Glomerular visceral epithelial cell (primary cell): ENCODE results near the gene STYXL1.
A peak's percentile ranks its signal among the peaks of the same experiment; 100 is the strongest.
"Not testable (repeated sequence)": the region's sequence is repeated elsewhere in the genome, so short reads cannot be mapped to it uniquely, and the experiment has no call there.

Experiments
- DNase-seq: peaks from one replicate; pipeline ENCODE4 v3.0.0-alpha.2; 2016; ENCODE audit errors: extremely low spot score

The STYXL1 gene

DNA sequence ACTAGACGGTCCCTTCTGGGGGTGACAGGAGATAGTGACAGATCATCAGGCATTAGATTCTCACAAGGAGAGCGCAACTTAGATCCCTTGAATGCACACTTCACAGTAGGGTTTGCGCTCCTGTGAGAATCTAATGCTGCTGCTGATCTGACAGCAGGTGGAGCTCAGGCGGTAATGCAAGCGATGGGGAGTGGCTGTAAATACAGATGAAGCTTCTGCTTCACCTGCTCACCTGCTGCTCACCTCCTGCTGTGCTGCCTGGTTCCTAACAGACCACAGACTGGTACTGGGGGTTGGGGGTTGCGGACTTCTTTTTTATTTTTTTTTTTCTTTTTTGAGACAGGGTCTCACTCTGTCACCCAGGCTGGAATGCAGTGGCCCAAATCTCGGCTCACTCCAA lies 18.1 kb downstream of the STYXL1 start:
- DNase-seq: not testable (repeated sequence)

DNA sequence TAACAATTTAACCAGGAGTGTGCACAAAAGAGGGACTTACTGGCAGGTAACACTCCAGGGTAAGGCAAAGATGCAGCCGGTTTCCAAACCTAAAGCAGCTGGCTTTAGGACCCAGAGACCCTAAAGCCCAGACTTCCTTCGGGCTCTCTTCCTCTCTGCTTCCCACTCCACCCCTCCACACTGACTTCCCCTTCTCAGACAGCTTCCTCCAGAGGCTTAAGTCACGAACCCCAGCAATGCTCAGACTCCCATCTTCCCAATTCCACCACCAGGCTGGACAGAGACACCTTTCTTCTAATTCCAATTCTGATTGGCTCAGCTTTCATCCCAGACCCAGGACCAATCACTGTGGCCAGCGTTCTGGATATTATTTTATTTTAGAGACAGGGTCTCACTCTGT lies 24.8 kb downstream of the STYXL1 start:
- no peak for DNase-seq

DNA sequence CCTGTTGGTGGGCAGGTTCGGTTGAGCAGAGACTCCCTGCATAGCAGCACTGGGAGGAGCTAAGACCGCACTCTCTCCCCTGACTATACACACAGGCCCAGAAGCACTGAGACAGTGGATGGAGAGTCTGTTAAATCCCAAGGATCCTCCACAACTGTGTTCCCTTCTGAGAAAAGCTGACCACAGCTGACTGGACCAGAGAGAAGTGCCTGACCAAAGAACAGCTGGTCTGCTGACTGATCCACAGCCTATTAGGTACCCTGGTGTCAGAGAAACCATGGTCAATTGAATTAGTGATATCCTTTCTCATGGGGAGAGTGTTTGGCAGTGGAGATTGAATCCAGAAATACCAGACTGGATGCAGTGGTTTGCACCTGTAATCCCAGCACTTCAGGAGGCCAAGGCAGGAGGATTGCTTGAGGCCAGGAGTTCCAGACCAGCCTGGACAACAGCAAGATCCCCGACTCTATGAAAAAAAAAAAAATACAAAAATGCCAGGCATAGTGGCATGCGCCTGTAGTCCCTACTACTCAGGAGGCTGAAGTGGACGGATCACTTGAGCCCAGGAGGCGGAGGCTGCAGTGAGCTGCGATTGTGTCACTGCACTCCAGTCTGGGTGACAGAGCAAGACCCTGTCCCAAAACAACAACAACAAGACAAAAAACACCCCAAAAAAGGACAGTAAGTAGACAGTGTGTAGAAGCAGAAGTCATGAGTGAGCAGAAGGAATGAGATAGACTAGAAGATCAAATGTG lies 25.6 kb downstream of the STYXL1 start:
- no peak for DNase-seq

DNA sequence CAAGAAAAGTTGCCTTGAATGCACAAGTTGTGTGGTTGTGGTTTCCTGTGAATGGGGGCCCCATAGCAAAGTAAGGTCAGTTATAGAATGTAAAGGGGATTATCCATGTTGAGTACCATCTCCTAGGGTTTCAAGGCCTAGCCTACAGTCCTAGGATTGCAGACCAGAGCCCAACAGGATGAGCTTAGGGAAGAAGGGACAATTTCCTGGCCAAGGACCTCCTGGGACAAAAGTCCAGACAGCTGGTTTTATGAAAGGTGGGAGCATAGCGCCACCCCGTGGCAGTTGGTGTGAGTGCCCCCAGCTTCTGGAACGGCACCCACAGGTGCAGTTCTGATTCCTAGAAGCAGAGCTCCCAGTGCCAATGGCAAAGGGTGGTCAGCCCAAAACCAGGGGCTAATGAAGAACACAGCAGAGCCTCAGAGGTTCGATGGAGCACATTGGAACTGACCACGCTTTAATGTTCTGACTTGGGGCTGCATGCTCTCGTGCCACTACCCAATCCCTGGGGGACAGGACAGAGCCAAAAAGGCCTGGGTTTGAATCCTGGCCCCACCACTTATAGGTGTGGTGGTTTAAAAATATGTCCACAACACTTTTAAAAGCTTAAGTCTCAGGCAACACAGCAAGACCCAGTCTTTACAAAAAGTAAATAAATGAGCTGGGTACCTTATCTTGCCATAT lies 27.6 kb downstream of the STYXL1 start:
- peak; percentile 39 for DNase-seq

DNA sequence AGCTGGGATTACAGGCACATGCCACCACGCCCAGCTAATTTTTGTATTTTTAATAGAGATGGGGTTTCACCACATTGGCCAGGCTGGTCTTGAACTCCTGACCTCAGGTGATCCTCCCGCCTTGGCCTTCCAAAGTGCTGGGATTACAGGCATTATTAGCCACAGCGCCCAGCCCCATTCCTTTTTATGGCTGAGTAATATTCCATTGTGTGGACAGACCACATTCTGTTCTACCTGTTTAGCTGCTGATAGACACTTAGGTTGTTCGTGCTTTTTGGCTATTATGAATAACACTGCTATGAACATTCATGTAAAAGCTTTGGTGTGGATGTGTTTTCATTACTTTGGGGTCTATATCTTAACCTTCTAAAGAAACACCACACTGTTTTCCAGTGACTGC lies 29.3 kb downstream of the STYXL1 start:
- not testable (repeated sequence) for DNase-seq

DNA sequence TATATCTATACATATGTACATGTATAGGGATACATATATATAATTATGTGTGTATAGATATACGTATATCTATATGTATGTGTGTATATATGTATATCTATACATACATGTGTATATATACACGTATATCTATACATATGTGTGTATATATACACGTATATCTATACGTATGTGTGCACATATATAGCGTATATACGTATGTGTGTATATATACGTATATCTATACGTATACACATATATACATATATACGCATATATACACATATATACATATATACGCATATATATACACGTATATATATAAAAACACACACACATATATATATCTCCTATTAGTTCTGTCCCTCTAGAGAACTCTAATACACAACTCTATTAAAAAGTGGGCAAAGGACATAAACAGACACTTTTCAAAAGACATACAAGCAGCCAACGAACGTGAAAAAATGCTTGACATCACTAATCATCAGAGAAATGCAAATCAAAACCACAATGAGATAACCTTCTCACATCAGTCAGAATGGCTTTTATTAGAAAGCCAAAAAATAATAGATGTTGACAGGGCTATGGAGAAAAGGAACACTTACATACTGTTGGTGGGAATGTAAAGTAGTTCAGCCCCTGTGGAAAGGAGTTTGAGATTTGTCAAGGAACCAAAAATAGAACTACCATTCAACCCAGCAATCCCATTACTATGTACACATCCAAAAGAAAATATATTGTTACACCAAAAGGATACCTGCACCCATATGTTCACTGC lies 31.4 kb downstream of the STYXL1 start:
- no peak for DNase-seq

DNA sequence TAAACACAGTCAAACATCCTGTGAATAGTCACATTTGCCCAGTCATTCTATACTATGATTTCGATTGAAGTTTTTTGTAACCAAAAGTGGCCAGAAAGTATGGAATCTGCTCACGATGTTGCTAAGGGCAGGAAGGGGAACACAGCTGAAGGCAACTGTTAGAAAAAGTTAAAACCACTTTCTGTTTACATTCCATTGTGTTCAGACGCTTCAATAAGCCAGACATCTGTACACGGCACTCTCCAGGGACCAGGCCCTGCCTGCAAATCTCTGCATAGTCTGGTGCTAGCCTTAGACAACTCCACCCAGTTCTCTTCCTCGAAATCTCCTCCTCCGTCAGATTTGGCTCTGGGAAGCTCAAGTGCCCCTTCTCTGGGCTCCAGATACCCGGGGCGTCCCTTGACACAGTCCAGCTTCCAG lies 36.3 kb downstream of the STYXL1 start:
- DNase-seq: no peak

DNA sequence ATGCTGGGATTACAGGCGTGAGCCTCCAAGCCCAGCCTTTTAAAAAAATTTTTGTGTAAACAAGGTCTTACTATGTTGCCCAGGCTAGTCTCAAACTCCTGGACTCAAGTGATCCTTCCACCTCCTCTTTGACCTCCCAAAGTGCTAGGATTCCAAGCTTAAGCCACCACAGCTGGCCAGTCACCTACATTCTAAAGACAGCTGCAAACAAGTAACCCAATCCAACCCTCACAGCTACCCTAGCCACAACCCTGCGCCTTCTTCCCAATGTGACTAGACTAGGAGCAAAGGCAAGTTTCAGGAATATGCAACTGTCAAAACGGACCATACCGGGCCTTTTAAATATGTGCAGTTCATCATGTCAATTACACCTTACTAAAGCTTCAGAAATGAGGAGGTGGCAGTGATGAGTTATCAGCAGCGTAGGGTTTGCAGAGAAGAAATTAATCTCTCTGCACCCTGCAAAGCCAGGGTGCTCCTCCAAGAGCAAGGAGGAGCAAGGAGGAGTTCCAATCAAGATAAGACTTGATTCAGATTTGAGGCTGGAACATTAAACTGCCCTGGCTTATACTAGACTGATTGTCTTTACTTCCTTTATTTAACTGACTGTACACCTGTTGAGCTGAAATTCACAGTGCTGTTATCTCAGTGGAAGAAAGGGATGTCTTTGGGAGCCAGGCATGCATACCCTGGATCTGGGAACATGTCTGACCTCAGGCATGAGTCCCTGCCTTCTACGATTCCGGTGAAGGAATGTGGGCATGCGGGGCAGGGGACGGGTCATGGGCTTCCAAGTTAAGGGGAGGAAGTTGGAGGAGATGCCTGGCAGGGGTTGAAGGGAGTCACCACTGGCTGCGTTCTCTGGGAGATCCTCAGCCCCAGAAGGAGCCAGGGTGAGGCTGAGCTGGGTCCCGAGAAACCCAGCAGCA lies 37.9 kb downstream of the STYXL1 start:
- DNase-seq: no peak

DNA sequence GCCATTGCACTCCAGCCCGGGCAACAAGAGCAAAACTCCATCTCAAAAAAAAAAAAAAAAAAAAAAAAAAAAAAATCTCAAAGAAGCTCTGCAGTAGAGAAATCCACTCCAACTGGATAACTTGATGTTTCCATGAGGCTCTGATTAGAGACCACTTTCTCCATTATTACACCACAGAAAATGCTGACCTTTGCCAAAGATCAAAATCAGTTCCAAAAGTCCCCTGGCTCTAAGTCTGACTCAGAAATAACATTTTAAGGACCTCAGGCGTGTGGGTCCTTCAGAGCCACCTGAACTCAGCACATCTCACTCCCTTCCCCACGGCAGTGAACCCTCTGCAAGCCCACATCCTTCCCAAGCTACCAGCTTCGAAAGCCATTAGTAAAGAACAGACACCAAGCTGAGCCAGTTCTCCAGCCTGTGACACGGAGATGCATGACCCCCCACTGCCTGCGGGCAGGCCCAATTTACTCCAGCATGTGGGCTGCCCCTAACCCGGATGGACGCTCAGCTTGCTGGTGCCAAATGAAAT lies 39.6 kb downstream of the STYXL1 start:
- no peak for DNase-seq

DNA sequence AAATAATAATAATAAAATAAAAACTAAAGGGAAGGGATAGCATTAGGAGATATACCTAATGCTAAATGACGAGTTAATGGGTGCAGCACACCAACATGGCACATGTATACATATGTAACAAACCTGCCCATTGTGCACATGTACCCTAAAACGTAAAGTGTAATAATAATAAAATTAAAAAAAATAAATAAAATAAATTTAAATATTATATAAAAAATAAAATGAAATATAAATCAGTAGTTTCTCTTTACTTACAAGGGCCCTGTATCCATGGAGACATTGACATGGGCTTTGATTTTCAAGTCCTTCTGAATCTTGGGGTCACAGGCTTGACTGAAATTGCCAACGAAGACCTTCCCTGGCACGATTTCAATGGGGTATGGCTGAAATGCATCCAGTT lies 42.8 kb downstream of the STYXL1 start:
- not testable (repeated sequence) for DNase-seq

DNA sequence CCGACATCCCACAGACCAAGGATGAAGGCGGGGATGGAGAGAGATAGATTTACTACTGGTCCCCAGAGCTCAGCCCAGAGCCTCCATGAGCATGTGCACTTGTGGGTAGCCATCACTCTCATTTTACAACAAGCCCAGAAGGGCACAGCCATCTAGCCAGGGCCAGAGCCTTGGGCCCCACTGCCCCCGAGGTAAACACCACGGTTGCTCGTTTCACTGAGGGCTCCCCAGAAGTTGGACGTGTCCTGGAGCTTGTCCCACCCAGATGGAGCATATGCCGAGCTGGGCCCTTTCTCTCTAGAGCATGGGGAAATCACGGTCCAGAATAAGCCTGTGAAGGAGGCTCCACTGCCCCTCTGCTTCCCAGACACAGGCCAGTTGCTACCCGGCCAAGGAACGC lies 44.4 kb downstream of the STYXL1 start:
- no peak for DNase-seq

DNA sequence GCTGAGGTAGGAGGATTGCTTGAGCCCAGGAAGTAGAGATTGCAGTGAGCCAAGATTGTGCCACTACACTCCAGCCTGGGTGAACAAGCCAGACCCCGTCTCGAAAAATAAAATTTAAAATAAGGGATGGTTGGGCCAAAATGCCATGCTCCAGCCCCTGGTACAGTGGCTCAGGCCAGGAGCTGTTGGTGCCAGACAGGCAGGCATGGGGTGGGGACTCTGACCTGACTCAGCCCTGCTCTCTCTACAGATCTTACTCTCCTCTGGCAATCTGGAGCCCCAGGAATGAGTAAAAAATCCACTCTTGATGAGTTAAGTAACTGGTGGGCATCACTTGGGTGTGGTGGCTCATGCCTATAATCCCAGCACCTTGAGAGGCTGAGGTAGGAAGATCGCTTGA lies 45.0 kb downstream of the STYXL1 start:
- no peak for DNase-seq

DNA sequence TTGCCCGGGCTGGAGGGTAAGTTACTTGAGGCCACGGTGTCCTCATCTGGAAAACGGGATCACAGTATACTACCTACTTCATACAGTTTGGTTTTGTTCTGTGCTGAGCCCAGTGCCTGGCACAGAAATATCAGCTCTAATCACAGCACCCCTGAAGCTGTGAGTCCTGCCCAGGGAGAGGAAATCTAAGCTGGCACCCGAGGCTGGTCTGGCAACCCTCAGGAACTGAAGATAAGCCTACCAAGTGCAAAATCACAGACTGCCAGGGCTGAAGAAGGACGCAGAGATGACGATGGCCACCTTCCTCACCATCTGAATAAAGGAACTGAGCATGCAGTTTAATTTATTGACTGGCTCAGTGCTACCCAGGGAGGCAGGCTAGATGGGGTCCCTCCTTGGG lies 45.7 kb downstream of the STYXL1 start:
- no peak for DNase-seq

DNA sequence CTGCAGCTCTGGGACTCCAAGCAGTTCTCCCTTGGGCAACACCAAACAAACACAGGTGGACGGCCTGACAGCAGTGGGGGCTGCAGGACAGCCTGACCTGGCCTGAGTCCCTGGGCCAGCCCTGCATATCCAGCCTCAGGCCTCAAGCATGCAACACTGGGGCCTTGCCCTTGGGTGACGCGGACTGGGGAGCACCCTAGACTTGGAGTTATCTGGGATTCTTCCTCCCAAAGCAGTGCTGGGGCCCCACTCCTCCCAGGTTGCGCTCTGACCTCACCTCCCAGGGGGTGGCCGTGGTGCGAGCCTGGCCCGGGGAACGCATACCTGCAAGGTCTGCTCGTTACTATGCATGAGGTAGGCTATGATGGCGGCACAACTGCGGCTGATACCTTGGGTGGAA lies 47.2 kb downstream of the STYXL1 start:
- DNase-seq: no peak

DNA sequence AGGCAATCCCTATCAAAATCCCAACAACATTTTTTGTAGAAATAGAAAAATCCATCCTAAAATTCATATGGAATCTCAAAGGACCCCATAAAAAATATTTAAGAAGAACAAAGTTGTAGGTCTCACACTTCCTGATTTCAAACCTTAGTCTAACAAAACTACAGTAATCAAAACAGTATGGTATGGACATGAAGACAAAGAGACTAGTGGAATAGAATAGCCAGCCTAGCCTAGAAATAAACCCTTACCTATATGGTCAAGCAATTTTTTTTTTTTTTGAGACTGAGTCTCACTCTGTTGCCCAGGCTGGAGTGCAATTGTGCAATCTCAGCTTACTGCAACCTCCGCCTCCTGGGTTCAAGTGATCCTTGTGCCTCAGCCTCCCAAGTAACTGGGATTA lies 49.8 kb downstream of the STYXL1 start:
- DNase-seq: no peak

DNA sequence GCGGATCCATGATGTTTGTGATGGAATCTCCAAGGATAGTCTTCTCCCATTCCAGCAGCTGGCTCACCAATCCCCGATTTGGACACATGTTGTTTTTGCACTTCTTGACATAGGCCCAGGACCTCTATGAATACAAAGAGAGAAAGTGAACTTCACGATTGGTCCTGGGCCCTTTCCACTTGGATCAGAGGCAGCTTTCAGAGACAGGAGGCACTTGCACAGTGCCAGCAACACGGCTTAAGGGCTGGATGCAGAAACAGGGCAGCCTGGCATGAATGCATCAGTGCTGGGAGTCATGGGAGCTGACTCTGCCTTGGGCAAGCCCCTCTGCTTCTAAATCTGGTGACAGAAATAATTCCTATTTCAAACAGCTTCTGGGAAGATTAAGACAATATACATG lies 51.3 kb downstream of the STYXL1 start:
- DNase-seq: no peak

DNA sequence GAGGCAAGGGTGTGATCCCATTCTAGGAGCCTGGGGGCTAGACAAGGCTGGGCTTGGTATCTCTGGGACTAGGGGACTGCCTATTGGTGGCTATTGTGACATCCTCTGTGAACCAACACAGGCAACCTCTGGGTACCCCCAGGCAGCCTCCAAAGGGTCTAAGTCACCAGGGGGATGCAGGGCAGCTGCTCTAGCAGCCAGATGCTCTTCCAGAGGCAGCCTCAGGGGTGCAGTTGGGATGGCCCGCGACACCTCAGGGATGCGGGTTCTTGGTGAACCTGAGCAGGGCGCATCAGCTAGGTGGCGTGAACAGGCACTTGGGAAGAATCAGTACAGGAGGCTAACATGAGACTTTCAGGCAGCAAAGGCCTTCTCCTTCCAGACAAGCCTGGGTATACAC lies 51.8 kb downstream of the STYXL1 start:
- DNase-seq: no peak

DNA sequence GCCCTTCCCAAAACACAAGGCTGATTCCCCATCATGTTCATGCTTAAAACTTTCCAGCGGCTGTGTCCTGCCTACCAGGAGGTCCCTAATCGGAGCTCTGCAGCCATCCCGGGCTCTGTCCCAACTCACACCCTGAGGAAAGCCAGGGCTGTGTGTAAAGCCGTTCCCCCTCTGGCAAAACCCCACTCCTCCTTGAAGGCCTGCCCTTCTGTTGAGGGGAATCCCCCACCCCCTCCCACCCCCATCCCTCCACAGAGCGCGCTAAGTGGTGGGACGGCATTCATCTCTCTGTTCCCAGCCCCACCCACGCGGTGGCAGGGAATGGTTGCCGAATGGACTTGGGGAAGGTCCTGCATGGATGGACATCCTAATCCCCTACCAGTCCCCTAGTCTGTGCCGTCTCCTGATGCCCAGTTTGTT lies 52.7 kb downstream of the STYXL1 start:
- DNase-seq: no peak

DNA sequence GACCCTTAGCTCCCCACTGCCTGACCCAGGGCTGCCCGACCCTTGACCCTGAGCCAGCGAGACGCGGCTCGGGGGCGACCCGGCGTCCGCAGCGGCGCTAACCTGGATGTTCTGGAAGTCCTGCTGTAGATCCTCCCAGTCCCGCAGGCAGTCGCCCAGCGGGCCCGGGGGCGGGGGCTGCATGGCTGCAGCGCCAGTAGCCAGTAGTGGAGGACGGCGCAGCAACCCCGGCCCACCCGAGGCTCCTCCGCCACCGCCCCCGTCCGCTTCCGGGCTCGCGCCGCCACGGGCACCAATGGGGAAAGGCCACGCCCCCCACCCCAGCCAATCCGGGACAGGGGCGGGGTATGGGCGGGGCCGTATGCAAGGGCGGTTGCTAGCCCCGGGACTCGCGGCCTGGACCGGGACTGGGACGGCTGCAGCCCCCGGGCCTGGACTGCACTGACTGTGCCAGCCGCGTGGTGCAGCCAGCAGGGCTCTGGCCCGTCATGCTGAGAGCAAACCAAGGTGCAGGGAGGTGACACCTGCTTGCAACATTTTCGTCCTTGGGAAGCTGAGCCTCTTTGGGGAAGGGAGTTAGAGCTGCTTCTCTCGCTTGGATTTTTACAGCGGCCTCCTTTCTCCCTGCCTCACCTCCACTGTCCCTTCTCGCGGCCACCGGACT lies 53.3 kb downstream of the STYXL1 start, which contains the start of gene TMEM120A:
TMEM120A (minus strand) TSS at position 208 of the 664 bp plus-strand sequence; CDS start at position 183, 25 bp downstream.
- DNase-seq: peak; percentile 91

DNA sequence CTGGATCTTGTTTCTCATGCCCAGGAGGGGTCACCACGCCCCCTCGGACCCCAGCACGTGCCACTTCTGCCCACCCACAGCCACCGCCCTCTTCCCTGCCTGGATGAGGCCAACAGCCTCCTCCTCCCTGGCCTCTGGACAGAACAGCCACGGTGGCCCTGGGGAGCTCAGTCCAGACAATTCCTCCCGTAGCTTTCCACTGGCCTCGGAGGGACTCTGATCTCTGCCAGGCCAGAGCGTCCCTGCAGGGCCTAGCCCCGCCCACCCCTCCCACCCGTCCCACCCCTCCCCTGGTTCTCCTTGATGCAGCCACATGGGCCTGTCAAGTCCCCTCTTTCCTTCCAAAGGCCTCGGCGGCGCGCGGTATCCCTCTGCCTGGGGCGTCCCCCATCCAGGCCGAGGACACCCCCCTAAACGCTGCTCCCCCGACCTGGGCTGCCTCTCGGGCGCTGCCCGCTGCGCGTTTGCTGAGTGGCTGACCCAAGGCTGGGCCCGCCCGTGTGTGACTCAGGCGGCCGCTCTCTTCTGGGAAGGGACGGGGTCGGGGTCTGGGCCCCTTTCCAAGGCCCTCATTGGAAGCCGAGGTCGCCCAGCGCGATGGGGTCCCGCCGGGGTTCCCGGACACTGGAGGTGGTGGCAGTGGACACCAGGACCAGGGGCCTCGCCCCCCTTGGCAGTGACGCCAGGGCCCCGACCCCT lies 54.0 kb downstream of the STYXL1 start:
- peak; percentile 49 for DNase-seq
